ENCODE data around the gene THAP3. TPM values are rescaled to one million over a fixed set of nuclear protein-coding genes. Genes with fewer than 3 reads are reported as not detected.

The THAP3 gene
- total RNA-seq, 4 donors from 2014 or later: 7.5 to 21.0 (median 13.2) TPM

DNA sequence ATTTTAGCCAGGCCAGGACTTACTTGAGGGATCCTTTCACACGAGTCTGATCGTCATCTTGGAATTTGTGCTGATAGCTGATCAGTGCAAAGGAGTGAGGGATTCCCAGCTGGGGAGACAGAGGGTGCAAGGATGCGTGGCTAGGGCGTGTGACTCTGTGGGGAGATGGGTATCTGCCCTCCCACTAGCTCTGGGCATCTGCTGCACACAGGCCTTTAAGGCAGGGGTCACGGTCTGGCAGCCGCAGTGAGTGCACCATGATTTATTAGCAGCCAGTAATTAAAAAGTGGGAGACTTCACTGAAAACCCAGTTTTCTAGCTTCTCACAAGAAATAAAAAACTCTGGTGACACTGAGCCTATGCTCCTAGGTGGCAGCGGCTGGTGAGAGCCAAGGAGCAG lies 20.4 kb downstream of the THAP3 start:
- H3K27ac ChIP-seq: no peak overlapping the region
- intact Hi-C loops (cut with DNase I; ENCODE audit: low total_unique reads) (loop anchor here (10.0 kb wide), 1 partner anchor 90 kb away; the partner anchor contains the start of genes NOL9 and TAS1R1), in situ Hi-C loops (cut with MboI; ENCODE audit: low pct_ligation_motif_present in 1 of 4, low pct_unique_long_range_greater_than_20kb in 1 of 4, low sequenced_read_pairs in 3 of 4) (loop anchor here (10.0 to 25.0 kb wide), 2 partner anchors 158 to 160 kb away; partner anchors contain the start of gene PLEKHG5 (in 3 of the 4))
- H3K27me3 ChIP-seq: no peaks in the 10 kb centered on the region
- 100% methylated on average over 7 of the region's 7 CpGs; no CpG with 5 or more reads in 1 of the 2 donors for WGBS, 2 donors (ENCODE audit: low coverage in 1 of 2)
- no peaks in the 10 kb centered on the region for H3K9me3 ChIP-seq
- no peaks in the 10 kb centered on the region for H3K4me1 ChIP-seq
- no peak for TF ChIP-seq EP300 (IDR thresholded peaks at IDR 0.05; ENCODE audit: low read depth)
- no peak for TF ChIP-seq POLR2AphosphoS5 (IDR thresholded peaks at IDR 0.05)
- TF ChIP-seq POLR2A (IDR thresholded peaks at IDR 0.05): no peak
- TF ChIP-seq, protein P1, sequence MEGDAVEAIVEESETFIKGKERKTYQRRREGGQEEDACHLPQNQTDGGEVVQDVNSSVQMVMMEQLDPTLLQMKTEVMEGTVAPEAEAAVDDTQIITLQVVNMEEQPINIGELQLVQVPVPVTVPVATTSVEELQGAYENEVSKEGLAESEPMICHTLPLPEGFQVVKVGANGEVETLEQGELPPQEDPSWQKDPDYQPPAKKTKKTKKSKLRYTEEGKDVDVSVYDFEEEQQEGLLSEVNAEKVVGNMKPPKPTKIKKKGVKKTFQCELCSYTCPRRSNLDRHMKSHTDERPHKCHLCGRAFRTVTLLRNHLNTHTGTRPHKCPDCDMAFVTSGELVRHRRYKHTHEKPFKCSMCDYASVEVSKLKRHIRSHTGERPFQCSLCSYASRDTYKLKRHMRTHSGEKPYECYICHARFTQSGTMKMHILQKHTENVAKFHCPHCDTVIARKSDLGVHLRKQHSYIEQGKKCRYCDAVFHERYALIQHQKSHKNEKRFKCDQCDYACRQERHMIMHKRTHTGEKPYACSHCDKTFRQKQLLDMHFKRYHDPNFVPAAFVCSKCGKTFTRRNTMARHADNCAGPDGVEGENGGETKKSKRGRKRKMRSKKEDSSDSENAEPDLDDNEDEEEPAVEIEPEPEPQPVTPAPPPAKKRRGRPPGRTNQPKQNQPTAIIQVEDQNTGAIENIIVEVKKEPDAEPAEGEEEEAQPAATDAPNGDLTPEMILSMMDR (IDR thresholded peaks at IDR 0.05): no peak
- no peak for DNase-seq
- peaks cover 0 to 11% (median 2%) of the 10 kb centered on the region in 4 donors for H3K36me3 ChIP-seq
- no peak overlapping the region for H3K4me3 ChIP-seq

DNA sequence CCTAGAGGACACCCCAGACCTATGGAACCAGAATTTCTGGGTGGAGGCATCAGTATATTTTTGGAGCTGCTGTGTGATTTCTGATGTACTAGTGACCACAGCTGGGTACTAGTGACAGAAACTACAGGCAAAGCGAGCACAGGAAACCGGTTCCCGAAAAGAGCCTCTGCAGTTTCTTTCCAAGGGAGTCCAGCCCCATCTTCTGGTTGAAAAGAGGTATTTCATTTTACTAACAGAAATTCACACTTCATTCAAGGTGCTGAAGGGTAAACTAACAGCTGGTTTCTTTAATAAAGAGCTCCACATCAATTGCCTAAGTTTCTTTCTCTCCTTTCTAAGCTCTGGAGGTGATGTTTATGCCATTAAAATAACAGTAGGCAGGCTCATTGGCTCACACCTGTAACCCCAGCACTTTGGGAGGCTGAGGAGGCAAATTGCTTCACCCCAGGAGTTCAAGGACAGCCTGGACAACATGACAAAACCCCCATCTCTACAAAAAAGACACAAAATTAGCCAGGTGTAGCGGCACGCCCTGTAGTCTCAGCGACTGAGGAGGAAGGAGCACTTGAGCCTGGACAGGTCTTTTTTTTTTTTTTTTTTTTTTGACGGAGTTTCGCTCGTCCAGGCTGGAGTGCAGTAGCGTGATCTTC lies 22.0 kb downstream of the THAP3 start:
- in situ Hi-C loops (cut with MboI; ENCODE audit: low pct_ligation_motif_present in 1 of 4, low pct_unique_long_range_greater_than_20kb in 1 of 4, low sequenced_read_pairs in 3 of 4) (loop anchor here (10.0 to 25.0 kb wide), 2 partner anchors 159 to 162 kb away; partner anchors contain the start of gene PLEKHG5 (in 3 of the 4)), intact Hi-C loops (cut with DNase I; ENCODE audit: low total_unique reads) (loop anchor here (2.0 to 10.0 kb wide), 2 partner anchors 92 to 162 kb away; partner anchors contain the start of genes NOL9 and TAS1R1)
- Histone ChIP-seq H3K27me3 (no peaks in the 10 kb centered on the region), H3K27ac (no peak overlapping the region), H3K4me1 (no peaks in the 10 kb centered on the region), H3K9me3 (no peaks in the 10 kb centered on the region), H3K36me3 (peaks cover 0 to 11% (median 2%) of the 10 kb centered on the region in 4 donors), H3K4me3 (no peak overlapping the region)
- TF ChIP-seq, protein P1 (IDR thresholded peaks at IDR 0.05): peak; percentile 50 to 64 (median 58)
- TF ChIP-seq POLR2AphosphoS5 (IDR thresholded peaks at IDR 0.05): no peak
- WGBS, 2 donors (ENCODE audit: low coverage in 1 of 2): 62 to 83% methylated on average over 4 to 10 of the region's 10 CpGs
- no peak for DNase-seq

DNA sequence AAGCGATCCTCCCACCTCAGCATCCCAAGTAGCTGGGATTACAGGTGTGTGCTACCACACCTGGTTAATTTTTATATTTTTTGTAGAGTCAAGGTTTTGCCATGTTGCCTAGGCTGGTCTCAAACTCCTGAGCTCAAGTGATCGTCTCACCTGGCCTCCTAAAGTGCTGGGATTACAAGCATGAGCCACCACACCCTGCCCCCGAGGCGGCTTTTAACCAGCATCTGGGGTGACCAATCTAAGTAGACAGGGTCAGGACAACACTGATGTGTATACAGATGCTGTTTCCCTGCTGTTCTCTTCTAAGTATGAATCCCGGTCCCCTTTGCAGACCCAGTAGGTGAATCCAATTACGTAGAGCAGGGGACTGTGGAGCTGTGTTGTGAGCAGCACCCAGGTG lies 23.9 kb downstream of the THAP3 start:
- intact Hi-C loops (cut with DNase I; ENCODE audit: low total_unique reads) (loop anchor here (10.0 kb wide), 1 partner anchor 94 kb away; the partner anchor contains the start of genes NOL9 and TAS1R1), in situ Hi-C loops (cut with MboI; ENCODE audit: low pct_ligation_motif_present in 1 of 4, low pct_unique_long_range_greater_than_20kb in 1 of 4, low sequenced_read_pairs in 3 of 4) (loop anchor here (10.0 to 25.0 kb wide), 2 partner anchors 161 to 164 kb away; partner anchors contain the start of gene PLEKHG5 (in 3 of the 4))
- Histone ChIP-seq H3K4me3 (no peak overlapping the region), H3K27ac (no peak overlapping the region), H3K27me3 (no peaks in the 10 kb centered on the region), H3K36me3 (peaks cover 0 to 24% (median 2%) of the 10 kb centered on the region in 4 donors), H3K4me1 (no peaks in the 10 kb centered on the region), H3K9me3 (no peaks in the 10 kb centered on the region)
- no peak for DNase-seq
- no peak for TF ChIP-seq EP300 (IDR thresholded peaks at IDR 0.05; ENCODE audit: low read depth)
- TF ChIP-seq, protein P1 (IDR thresholded peaks at IDR 0.05): no peak
- TF ChIP-seq POLR2AphosphoS5 (IDR thresholded peaks at IDR 0.05): no peak
- TF ChIP-seq POLR2A (IDR thresholded peaks at IDR 0.05): no peak
- WGBS, 2 donors (ENCODE audit: low coverage in 1 of 2): 96 to 100% methylated on average over 1 to 6 of the region's 6 CpGs

DNA sequence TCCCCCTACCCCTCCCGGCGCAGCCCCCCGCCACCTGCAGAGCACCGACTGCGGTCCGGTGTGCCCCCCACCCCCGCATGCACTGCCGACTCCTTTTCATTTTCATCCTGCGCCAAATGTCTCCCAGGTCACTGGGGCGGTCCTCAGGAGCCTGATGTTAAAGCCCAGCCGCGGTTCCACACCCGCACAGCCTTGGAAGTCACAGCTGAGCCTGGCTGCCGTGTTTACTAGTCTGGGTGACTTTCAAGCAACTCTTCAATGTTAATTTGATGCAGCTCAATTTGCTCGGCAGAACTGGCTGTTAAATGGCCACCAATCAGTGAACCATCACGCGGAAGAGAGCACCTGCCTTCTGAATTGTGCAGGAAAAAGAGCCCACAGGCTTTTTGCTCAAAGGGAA lies 27.2 kb downstream of the THAP3 start:
- intact Hi-C loops (cut with DNase I; ENCODE audit: low total_unique reads) (no loop called here), in situ Hi-C loops (cut with MboI; ENCODE audit: low pct_ligation_motif_present in 1 of 4, low pct_unique_long_range_greater_than_20kb in 1 of 4, low sequenced_read_pairs in 3 of 4) (no loop called here)
- Histone ChIP-seq H3K27ac (no peak overlapping the region), H3K4me3 (no peak overlapping the region), H3K4me1 (no peaks in the 10 kb centered on the region), H3K36me3 (peaks cover 0 to 18% (median 3%) of the 10 kb centered on the region in 4 donors), H3K9me3 (no peaks in the 10 kb centered on the region), H3K27me3 (no peaks in the 10 kb centered on the region)
- TF ChIP-seq, protein P1 (IDR thresholded peaks at IDR 0.05): no peak
- TF ChIP-seq POLR2A (IDR thresholded peaks at IDR 0.05) (no peak), POLR2AphosphoS5 (IDR thresholded peaks at IDR 0.05) (no peak), EP300 (IDR thresholded peaks at IDR 0.05; ENCODE audit: low read depth) (no peak)
- WGBS, 2 donors (ENCODE audit: low coverage in 1 of 2): 93% methylated on average over 17 of the region's 17 CpGs; no CpG with 5 or more reads in 1 of the 2 donors
- DNase-seq: no peak
